BJ (cell line): ENCODE data around the gene IL3RA. TPM values are rescaled to one million over a fixed set of nuclear protein-coding genes. Genes with fewer than 3 reads are reported as not detected.

Experiments
- CTCF ChIA-PET: fragments of 350-600 bp; formaldehyde crosslinking; extraction: SDS; loops from one replicate; lab custom pipeline; 2021; ENCODE audit warnings: antibody characterized with exemption, inconsistent platforms; lab: Yijun Ruan, JAX
- POLR2A ChIA-PET: fragments of 300-600 bp; sonication (Branson Sonifier 250); formaldehyde crosslinking; extraction: SDS; loops from one replicate; lab custom pipeline; 2021; ENCODE audit warnings: antibody characterized with exemption; lab: Charles Lee
- DNase-seq: peaks from one replicate; pipeline ENCODE4 v3.0.0-alpha.2; 2011; ENCODE audit warnings: low read depth
- H3K27me3 ChIP-seq: 2 replicates; pipeline ENCODE4 v1.6.0; 2011; ENCODE audit warnings: low read length; ENCODE audit not compliant: control insufficient read depth, insufficient read depth
- H3K36me3 ChIP-seq: 2 replicates; pipeline ENCODE4 v1.5.1; 2011; ENCODE audit warnings: low read length; ENCODE audit not compliant: control insufficient read depth, insufficient read depth
- H3K4me3 ChIP-seq: 2 replicates; pipeline ENCODE4 v1.5.1; 2011; ENCODE audit warnings: low read depth, mild to moderate bottlenecking, control low read depth, low read length
- CTCF ChIP-seq: IDR thresholded peaks from 2 replicates; pipeline ENCODE4 v1.5.1; 2011; ENCODE audit warnings: low read depth, mild to moderate bottlenecking, control low read depth, inconsistent platforms, low read length, moderate library complexity; ENCODE audit not compliant: insufficient read depth
- polyA plus RNA-seq: library from polyadenylated mRNA; depleted of rRNA; stranded (reverse); fragments of >200 nt; gene quantifications from 2 replicates; pipeline ENCODE4 v1.2.3, GENCODE V29; 2011

IL3RA gene
- polyA plus RNA-seq, 1 experiment, result 1.5 TPM

GRCh38 chrX:1385253-1386223, 49.0 kb downstream of the IL3RA start:
- Histone ChIP-seq H3K27me3 (no peaks in the 10 kb centered on the region), H3K4me3 (no peak overlapping the region), H3K36me3 (peaks cover 43% of the 10 kb centered on the region)
- DNase-seq, result no peak
- no peak for TF ChIP-seq CTCF
- CTCF ChIA-PET, result no interaction called here
- POLR2A ChIA-PET, result no interaction called here

- peaks cover 43% of the 10 kb centered on the region for H3K36me3 ChIP-seq
- no peak overlapping the region for H3K4me3 ChIP-seq
- no peak for TF ChIP-seq CTCF
- ChIA-PET POLR2A (no interaction called here), CTCF (no interaction called here)
- DNase-seq, result no peak
- no peaks in the 10 kb centered on the region for H3K27me3 ChIP-seq
Observed at GRCh38 chrX:1386338-1387127, 49.9 kb downstream of the IL3RA start.

- peaks cover 43% of the 10 kb centered on the region for H3K36me3 ChIP-seq
Observed at GRCh38 chrX:1387141-1387776, 50.7 kb downstream of the IL3RA start.

DNA sequence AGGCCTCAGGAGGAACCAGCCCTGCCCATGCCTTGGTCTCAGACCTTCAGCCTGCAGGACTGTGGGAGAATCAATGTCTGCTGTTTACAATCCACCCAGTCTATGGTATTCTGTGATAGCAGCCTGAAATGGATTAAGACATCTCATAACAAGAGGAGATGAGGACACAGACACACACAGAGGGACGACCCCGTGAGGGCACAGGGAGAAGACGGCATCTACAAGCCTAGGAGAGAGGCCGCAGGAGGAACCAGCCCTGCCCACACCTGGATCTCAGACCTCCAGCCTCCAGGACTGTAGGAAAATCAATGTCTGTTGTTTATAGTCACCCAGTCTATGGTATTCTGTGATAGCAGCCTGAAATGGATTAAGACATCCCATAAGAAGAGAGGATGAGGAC, 52.1 kb downstream of the IL3RA start:
- POLR2A ChIA-PET, result no interaction called here
- TF ChIP-seq CTCF, result no peak
- Histone ChIP-seq H3K4me3 (no peak overlapping the region), H3K36me3 (peaks cover 43% of the 10 kb centered on the region), H3K27me3 (no peaks in the 10 kb centered on the region)
- CTCF ChIA-PET, result no interaction called here
- no peak for DNase-seq

More at GRCh38 chrX:1387141-1387776, 50.7 kb downstream of the IL3RA start:
- DNase-seq, result no peak
- TF ChIP-seq CTCF, result no peak
- ChIA-PET CTCF (no interaction called here), POLR2A (no interaction called here)
- Histone ChIP-seq H3K27me3 (no peaks in the 10 kb centered on the region), H3K4me3 (no peak overlapping the region)
